Neural progenitor cell (in vitro differentiated cells): ENCODE results near the gene HYCC2. TPM values are rescaled to one million over a fixed set of nuclear protein-coding genes. Genes with fewer than 3 reads are reported as not detected.

ENCODE experiments used
- DNase-seq: peaks from one replicate; pipeline ENCODE4 v3.0.0-alpha.2; 2016; ENCODE audit warnings: low spot score
- H2AFZ ChIP-seq: fragments of 200-600 bp; sonication (generic); replicated peaks from 2 replicates; pipeline ENCODE4 v1.6.1; 2016; ENCODE audit warnings: antibody characterized with exemption
- H3F3A ChIP-seq: fragments of 200-600 bp; sonication (generic); 2 replicates; pipeline ENCODE4 v1.6.1; 2016; ENCODE audit warnings: antibody characterized with exemption, low read depth
- H3K27ac ChIP-seq: fragments of 200-600 bp; sonication (generic); 2 replicates; pipeline ENCODE4 v1.5.1; 2016; ENCODE audit warnings: mild to moderate bottlenecking
- H3K27me3 ChIP-seq: fragments of 200-600 bp; sonication (generic); 2 replicates; pipeline ENCODE4 v1.6.1; 2016; ENCODE audit warnings: mild to moderate bottlenecking, moderate library complexity
- H3K36me3 ChIP-seq: fragments of 200-600 bp; sonication (generic); 2 replicates; pipeline ENCODE4 v1.5.1; 2016
- H3K4me1 ChIP-seq: fragments of 200-600 bp; sonication (generic); 2 replicates; pipeline ENCODE4 v1.6.1; 2016; ENCODE audit warnings: mixed run types
- H3K4me2 ChIP-seq: fragments of 200-600 bp; sonication (generic); 2 replicates; pipeline ENCODE4 v1.6.1; 2016
- H3K4me3 ChIP-seq: fragments of 200-600 bp; sonication (generic); 2 replicates; pipeline ENCODE4 v1.5.1; 2016
- H3K79me2 ChIP-seq: fragments of 200-600 bp; sonication (generic); 2 replicates; pipeline ENCODE4 v1.6.1; 2016; ENCODE audit warnings: low read depth
- H3K9ac ChIP-seq: fragments of 200-600 bp; sonication (generic); 2 replicates; pipeline ENCODE4 v1.6.1; 2016
- H3K9me3 ChIP-seq: fragments of 200-600 bp; sonication (generic); 2 replicates; pipeline ENCODE4 v1.5.1; 2016; ENCODE audit warnings: low read depth
- H4K20me1 ChIP-seq: fragments of 200-600 bp; sonication (generic); 2 replicates; pipeline ENCODE4 v1.6.1; 2016; ENCODE audit warnings: low read depth
- H3K27ac Mint-ChIP-seq: 3 replicates; pipeline ENCODE4 v1.8.0; 2021; ENCODE audit warnings: mixed read lengths
- H3K27me3 Mint-ChIP-seq: 2 replicates; pipeline ENCODE4 v1.8.0; 2022; ENCODE audit warnings: low read depth, mild to moderate bottlenecking, inconsistent platforms, moderate library complexity, mixed read lengths; ENCODE audit not compliant: insufficient read depth
- H3K36me3 Mint-ChIP-seq: 3 replicates; pipeline ENCODE4 v1.8.0; 2021; ENCODE audit warnings: mixed read lengths
- H3K4me1 Mint-ChIP-seq: 3 replicates; pipeline ENCODE4 v1.8.0; 2021; ENCODE audit warnings: mixed read lengths
- H3K4me3 Mint-ChIP-seq: 3 replicates; pipeline ENCODE4 v1.8.0; 2021; ENCODE audit warnings: mild to moderate bottlenecking, moderate library complexity, mixed read lengths
- H3K9me3 Mint-ChIP-seq: 3 replicates; pipeline ENCODE4 v1.8.0; 2020; ENCODE audit warnings: mixed read lengths
- EZH2 ChIP-seq: fragments of 200-600 bp; sonication (generic); IDR thresholded peaks from 2 replicates; pipeline ENCODE4 v1.6.1; 2017; ENCODE audit warnings: antibody characterized with exemption, mild to moderate bottlenecking, moderate library complexity
- EZH2phosphoT487 ChIP-seq: fragments of 200-600 bp; sonication (generic); IDR thresholded peaks from 2 replicates; pipeline ENCODE4 v1.6.1; 2017; ENCODE audit warnings: antibody characterized with exemption
- total RNA-seq: library from RNA; depleted of rRNA; stranded (reverse); fragments of >200 nt; gene quantifications from 2 replicates; pipeline ENCODE4 v1.2.3, GENCODE V29; 2015; ENCODE audit warnings: low replicate concordance
- TF ChIP-seq, protein P1 (sequence below): fragments of 200-600 bp; sonication (generic); IDR thresholded peaks from 2 replicates; pipeline ENCODE4 v1.5.1; 2017; ENCODE audit warnings: antibody characterized with exemption, mild to moderate bottlenecking

HYCC2 gene
- total RNA-seq, 1 donor from 2014 or later: 9.1 TPM

GRCh38 chr2:201090574-201090973 is 19.1 kb upstream of the HYCC2 start:
- H3K27me3 ChIP-seq: no peaks in the 10 kb centered on the region
- H3K27ac ChIP-seq: no peak overlapping the region
- H3K36me3 Mint-ChIP-seq: peaks cover 11% of the 10 kb centered on the region
- no peak overlapping the region for H3K4me3 Mint-ChIP-seq
- H3K9me3 ChIP-seq: no peaks in the 10 kb centered on the region
- H3K27ac Mint-ChIP-seq: no peak overlapping the region
- no peak overlapping the region for H3K4me3 ChIP-seq
- peaks cover 3% of the 10 kb centered on the region for H3K27me3 Mint-ChIP-seq
- H3K36me3 ChIP-seq: no peaks in the 10 kb centered on the region
- H3F3A ChIP-seq: no peaks in the 10 kb centered on the region
- no peak overlapping the region for H2AFZ ChIP-seq
- no peaks in the 10 kb centered on the region for H3K4me1 Mint-ChIP-seq
- no peaks in the 10 kb centered on the region for H3K9me3 Mint-ChIP-seq
- no peak overlapping the region for H3K4me2 ChIP-seq
- H3K79me2 ChIP-seq: no peaks in the 10 kb centered on the region
- TF ChIP-seq EZH2 (no peak), EZH2phosphoT487 (no peak)
- TF ChIP-seq, protein P1, sequence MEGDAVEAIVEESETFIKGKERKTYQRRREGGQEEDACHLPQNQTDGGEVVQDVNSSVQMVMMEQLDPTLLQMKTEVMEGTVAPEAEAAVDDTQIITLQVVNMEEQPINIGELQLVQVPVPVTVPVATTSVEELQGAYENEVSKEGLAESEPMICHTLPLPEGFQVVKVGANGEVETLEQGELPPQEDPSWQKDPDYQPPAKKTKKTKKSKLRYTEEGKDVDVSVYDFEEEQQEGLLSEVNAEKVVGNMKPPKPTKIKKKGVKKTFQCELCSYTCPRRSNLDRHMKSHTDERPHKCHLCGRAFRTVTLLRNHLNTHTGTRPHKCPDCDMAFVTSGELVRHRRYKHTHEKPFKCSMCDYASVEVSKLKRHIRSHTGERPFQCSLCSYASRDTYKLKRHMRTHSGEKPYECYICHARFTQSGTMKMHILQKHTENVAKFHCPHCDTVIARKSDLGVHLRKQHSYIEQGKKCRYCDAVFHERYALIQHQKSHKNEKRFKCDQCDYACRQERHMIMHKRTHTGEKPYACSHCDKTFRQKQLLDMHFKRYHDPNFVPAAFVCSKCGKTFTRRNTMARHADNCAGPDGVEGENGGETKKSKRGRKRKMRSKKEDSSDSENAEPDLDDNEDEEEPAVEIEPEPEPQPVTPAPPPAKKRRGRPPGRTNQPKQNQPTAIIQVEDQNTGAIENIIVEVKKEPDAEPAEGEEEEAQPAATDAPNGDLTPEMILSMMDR: no peak
- no peak overlapping the region for H3K9ac ChIP-seq
- no peak for DNase-seq
- H4K20me1 ChIP-seq: no peaks in the 10 kb centered on the region
- no peaks in the 10 kb centered on the region for H3K4me1 ChIP-seq

- H3K36me3 Mint-ChIP-seq: peaks cover 11% of the 10 kb centered on the region
These were observed 13.4 kb upstream of the HYCC2 start for GRCh38 chr2:201084863-201085262.

DNA sequence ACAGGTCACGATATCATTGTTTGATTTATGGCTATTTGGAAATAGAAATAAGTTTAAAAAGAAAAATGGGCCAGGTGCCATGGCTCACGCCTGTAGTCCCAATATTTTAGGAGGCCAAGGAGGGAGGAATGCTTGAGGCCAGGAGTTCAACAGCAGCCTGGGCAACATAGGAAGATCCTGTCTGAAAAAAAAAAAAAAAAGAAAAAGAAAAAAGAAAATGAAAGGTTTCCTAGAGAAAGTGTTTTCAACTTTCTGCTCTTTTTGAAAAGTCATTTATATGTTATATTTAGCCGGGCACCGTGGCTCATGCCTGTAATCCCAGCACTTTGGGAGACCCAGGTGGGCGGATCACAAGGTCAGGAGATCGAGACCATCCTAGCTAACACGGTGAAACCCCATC is 3.5 kb upstream of the HYCC2 start:
- H3K79me2 ChIP-seq: peaks cover 35% of the 10 kb centered on the region

More at GRCh38 chr2:201084863-201085262, 13.4 kb upstream of the HYCC2 start:
- H3K9me3 ChIP-seq: no peaks in the 10 kb centered on the region
- no peak overlapping the region for H3K4me3 Mint-ChIP-seq
- no peaks in the 10 kb centered on the region for H3K79me2 ChIP-seq
- H3K27me3 Mint-ChIP-seq: no peaks in the 10 kb centered on the region
- H4K20me1 ChIP-seq: no peaks in the 10 kb centered on the region
- no peak for DNase-seq
- no peak overlapping the region for H3K9ac ChIP-seq
- H2AFZ ChIP-seq: no peak overlapping the region
- H3K4me1 ChIP-seq: no peaks in the 10 kb centered on the region
- H3K27ac ChIP-seq: no peak overlapping the region
- no peak overlapping the region for H3K4me2 ChIP-seq
- no peaks in the 10 kb centered on the region for H3K4me1 Mint-ChIP-seq
- no peak overlapping the region for H3K27ac Mint-ChIP-seq
- no peak overlapping the region for H3K4me3 ChIP-seq
- no peaks in the 10 kb centered on the region for H3F3A ChIP-seq
- no peaks in the 10 kb centered on the region for H3K36me3 ChIP-seq
- H3K27me3 ChIP-seq: no peaks in the 10 kb centered on the region
- TF ChIP-seq EZH2 (no peak), EZH2phosphoT487 (no peak)
- TF ChIP-seq, protein P1: no peak
- H3K9me3 Mint-ChIP-seq: no peaks in the 10 kb centered on the region

More for the DNA sequence above, 3.5 kb upstream of the HYCC2 start:
- no peak for TF ChIP-seq EZH2
- TF ChIP-seq, protein P1: no peak
- no peak for TF ChIP-seq EZH2phosphoT487
- Histone ChIP-seq H4K20me1 (no peaks in the 10 kb centered on the region), H3K36me3 (no peaks in the 10 kb centered on the region), H2AFZ (no peak overlapping the region), H3K9ac (no peak overlapping the region), H3K27ac (no peak overlapping the region), H3K4me3 (no peak overlapping the region), H3K4me2 (no peak overlapping the region), H3K9me3 (no peaks in the 10 kb centered on the region), H3K4me1 (peaks cover 8% of the 10 kb centered on the region), H3F3A (peaks cover 15% of the 10 kb centered on the region), H3K27me3 (no peaks in the 10 kb centered on the region)
- no peak for DNase-seq
- Mint-ChIP-seq H3K4me1 (peaks cover 17% of the 10 kb centered on the region), H3K4me3 (no peak overlapping the region), H3K9me3 (no peaks in the 10 kb centered on the region), H3K36me3 (peaks cover 2% of the 10 kb centered on the region), H3K27me3 (peaks cover 2% of the 10 kb centered on the region), H3K27ac (no peak overlapping the region)
